Mesenchymal stem cell (in vitro differentiated cells and primary cell): ENCODE measurements around the gene SEMA3B.
A peak's percentile ranks its signal among the peaks of the same experiment; 100 is the strongest.

ENCODE experiments used
- DNase-seq: peaks from one replicate; pipeline ENCODE4 v3.0.0-alpha.2; 2013
- H2AFZ ChIP-seq: one replicate; pipeline ENCODE4 v1.6.1; 2013; ENCODE audit warnings: low read depth, mild to moderate bottlenecking, control low read depth, inconsistent platforms, low read length, moderate library complexity
- H2AK5ac ChIP-seq: 2 replicates; pipeline ENCODE4 v1.6.1; 2013; ENCODE audit warnings: low read length, moderate library complexity, mild to moderate bottlenecking, inconsistent platforms; ENCODE audit not compliant: severe bottlenecking
- H2BK120ac ChIP-seq: one replicate; pipeline ENCODE4 v1.6.1; 2013; ENCODE audit warnings: low read depth, mild to moderate bottlenecking, inconsistent platforms, low read length, moderate library complexity
- H2BK12ac ChIP-seq, 2 experiments: one replicate each; pipeline ENCODE4 v1.6.1; 2013; ENCODE audit warnings: inconsistent platforms in 2 of 2, low read length in 2 of 2, mild to moderate bottlenecking in 2 of 2, moderate library complexity in 2 of 2, control low read depth in 1 of 2
- H2BK15ac ChIP-seq: one replicate; pipeline ENCODE4 v1.6.1; 2013; ENCODE audit warnings: mild to moderate bottlenecking, low read depth, inconsistent platforms; ENCODE audit not compliant: poor library complexity, severe bottlenecking
- H2BK5ac ChIP-seq: 2 replicates; pipeline ENCODE4 v1.6.1; 2013; ENCODE audit warnings: low read depth, mild to moderate bottlenecking, low read length, control low read depth, inconsistent platforms; ENCODE audit not compliant: poor library complexity, severe bottlenecking
- H3K14ac ChIP-seq, 2 experiments: one replicate each; pipeline ENCODE4 v1.6.1; 2013; ENCODE audit warnings: inconsistent platforms in 2 of 2, low read length in 2 of 2, control low read depth in 1 of 2, mild to moderate bottlenecking in 1 of 2, moderate library complexity in 1 of 2
- H3K18ac ChIP-seq, 2 experiments: one replicate each; pipeline ENCODE4 v1.6.1; 2013; ENCODE audit warnings: inconsistent platforms in 2 of 2, low read length in 2 of 2, control low read depth in 1 of 2, low read depth in 1 of 2, mild to moderate bottlenecking in 1 of 2
- H3K23ac ChIP-seq, 2 experiments: one replicate each; pipeline ENCODE4 v1.6.1; 2013; ENCODE audit warnings: inconsistent platforms in 2 of 2, low read length in 2 of 2, mild to moderate bottlenecking in 2 of 2, moderate library complexity in 2 of 2, control low read depth in 1 of 2
- H3K27ac ChIP-seq: 2 replicates; pipeline ENCODE4 v1.5.1; 2013; ENCODE audit warnings: mild to moderate bottlenecking, moderate library complexity, low read length, control low read depth, inconsistent platforms; ENCODE audit not compliant: poor library complexity, severe bottlenecking
- H3K27me3 ChIP-seq, 2 experiments: 2 replicates each; pipeline versions ENCODE4 v1.6.1 to v1.7.0; 2013; ENCODE audit warnings: low read length in 2 of 2, mild to moderate bottlenecking in 2 of 2, moderate library complexity in 2 of 2, control low read depth in 1 of 2, inconsistent platforms in 1 of 2; ENCODE audit not compliant: control insufficient read depth in 1 of 2, insufficient read depth in 1 of 2
- H3K36me3 ChIP-seq, 2 experiments: 2 replicates each; pipeline versions ENCODE4 v1.6.1 to v1.7.0; 2013; ENCODE audit warnings: low read length in 2 of 2, control low read depth in 1 of 2, inconsistent platforms in 1 of 2, low read depth in 1 of 2, mild to moderate bottlenecking in 1 of 2; ENCODE audit not compliant: insufficient read depth in 2 of 2, control insufficient read depth in 1 of 2
- H3K4ac ChIP-seq, 2 experiments: one replicate each; pipeline ENCODE4 v1.6.1; 2013; ENCODE audit warnings: inconsistent platforms in 2 of 2, low read length in 2 of 2, mild to moderate bottlenecking in 2 of 2, moderate library complexity in 2 of 2, control low read depth in 1 of 2, low read depth in 1 of 2
- H3K4me1 ChIP-seq: 2 replicates; pipeline ENCODE4 v1.6.1; 2013; ENCODE audit warnings: low read depth, low read length, control low read depth; ENCODE audit not compliant: control insufficient read depth, insufficient read depth
- H3K4me2 ChIP-seq: 2 replicates; pipeline ENCODE4 v1.6.1; 2013; ENCODE audit warnings: low read length, mild to moderate bottlenecking, inconsistent platforms; ENCODE audit not compliant: poor library complexity, severe bottlenecking
- H3K4me3 ChIP-seq, 2 experiments: 2 replicates each; pipeline versions ENCODE4 v1.5.1 to v1.7.0; 2013; ENCODE audit warnings: low read length in 2 of 2, mild to moderate bottlenecking in 2 of 2, control low read depth in 1 of 2, low read depth in 1 of 2; ENCODE audit not compliant: insufficient read depth in 1 of 2
- H3K79me1 ChIP-seq: replicated peaks from 2 replicates; pipeline ENCODE4 v1.6.1; 2013; ENCODE audit warnings: mild to moderate bottlenecking, control low read depth, low read length, inconsistent platforms; ENCODE audit not compliant: poor library complexity, severe bottlenecking
- H3K9ac ChIP-seq: 2 replicates; pipeline ENCODE4 v1.7.0; 2013; ENCODE audit warnings: mild to moderate bottlenecking, low read length, moderate library complexity
- H3K9me3 ChIP-seq: 2 replicates; pipeline ENCODE4 v1.7.0; 2013; ENCODE audit warnings: mild to moderate bottlenecking, low read length; ENCODE audit not compliant: control insufficient read depth
- H4K8ac ChIP-seq: one replicate; pipeline ENCODE4 v1.6.1; 2013; ENCODE audit warnings: inconsistent platforms, mild to moderate bottlenecking, low read length, moderate library complexity
- H4K91ac ChIP-seq: one replicate; pipeline ENCODE4 v1.6.1; 2013; ENCODE audit warnings: mild to moderate bottlenecking, low read length, inconsistent platforms
- WGBS: methylation state at CpG from one replicate; pipeline ENCODE4 v1.1.7; 2013; ENCODE audit warnings: mixed read lengths; 5-methylcytosine and 5-hydroxymethylcytosine counted together

Gene SEMA3B

DNA sequence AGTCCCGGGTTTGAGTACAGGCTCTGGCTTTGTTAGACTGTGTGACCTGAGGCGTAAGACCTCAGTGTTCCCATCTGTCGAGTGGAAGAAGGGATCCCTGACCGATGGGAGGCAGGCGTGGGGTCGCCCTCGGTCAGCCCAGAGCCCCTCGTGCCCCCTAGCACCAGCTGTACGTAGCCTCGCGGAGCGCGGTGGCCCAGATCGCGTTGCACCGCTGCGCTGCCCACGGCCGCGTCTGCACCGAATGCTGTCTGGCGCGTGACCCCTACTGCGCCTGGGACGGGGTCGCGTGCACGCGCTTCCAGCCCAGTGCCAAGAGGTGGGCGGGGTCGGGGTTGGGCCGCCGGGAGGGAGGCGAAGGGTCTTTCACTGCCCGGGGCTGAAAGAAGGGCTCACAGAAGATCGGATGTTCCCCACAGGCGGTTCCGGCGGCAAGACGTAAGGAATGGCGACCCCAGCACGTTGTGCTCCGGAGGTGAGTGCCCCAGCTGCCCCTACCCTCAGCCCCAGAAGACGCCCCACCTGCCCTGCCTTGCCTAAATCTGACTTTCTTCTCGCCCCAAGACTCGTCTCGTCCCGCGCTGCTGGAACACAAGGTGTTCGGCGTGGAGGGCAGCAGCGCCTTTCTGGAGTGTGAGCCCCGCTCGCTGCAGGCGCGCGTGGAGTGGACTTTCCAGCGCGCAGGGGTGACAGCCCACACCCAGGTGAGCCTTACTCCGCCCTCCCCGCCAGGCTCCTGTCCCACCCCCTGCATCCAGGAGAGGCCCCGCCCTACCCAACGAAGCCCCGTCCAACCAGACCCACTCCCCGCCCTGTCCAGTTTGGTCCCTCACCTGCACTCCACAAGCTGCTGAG, 6.4 kb downstream of the SEMA3B start:
- H2BK120ac ChIP-seq, result no peak overlapping the region

DNA sequence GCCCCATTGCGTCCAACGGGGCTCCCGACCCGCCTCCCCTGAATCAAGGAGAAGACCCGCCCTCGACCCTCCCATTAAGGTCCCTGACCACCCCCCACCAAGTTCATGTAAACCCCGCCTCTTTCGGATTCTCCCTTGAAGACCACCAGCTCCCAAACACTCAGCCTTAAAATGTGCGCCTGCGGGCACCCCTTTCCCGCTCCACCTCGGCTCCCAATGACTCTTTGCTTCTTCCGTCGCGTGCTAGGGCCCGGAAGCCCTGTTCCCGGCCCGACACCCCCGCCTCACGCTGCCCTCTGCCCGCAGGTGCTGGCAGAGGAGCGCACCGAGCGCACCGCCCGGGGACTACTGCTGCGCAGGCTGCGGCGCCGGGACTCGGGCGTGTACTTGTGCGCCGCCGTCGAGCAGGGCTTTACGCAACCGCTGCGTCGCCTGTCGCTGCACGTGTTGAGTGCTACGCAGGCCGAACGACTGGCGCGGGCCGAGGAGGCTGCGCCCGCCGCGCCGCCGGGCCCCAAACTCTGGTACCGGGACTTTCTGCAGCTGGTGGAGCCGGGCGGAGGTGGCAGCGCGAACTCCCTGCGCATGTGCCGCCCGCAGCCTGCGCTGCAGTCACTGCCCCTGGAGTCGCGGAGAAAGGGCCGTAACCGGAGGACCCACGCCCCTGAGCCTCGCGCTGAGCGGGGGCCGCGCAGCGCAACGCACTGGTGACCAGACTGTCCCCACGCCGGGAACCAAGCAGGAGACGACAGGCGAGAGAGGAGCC, 7.2 kb downstream of the SEMA3B start:
- Histone ChIP-seq H2BK5ac (no peak overlapping the region), H2BK15ac (no peak overlapping the region), H3K23ac (no peak overlapping the region), H4K91ac (no peak overlapping the region), H3K4ac (no peak overlapping the region), H3K9ac (no peak overlapping the region), H2AK5ac (no peak overlapping the region), H3K4me1 (peaks cover 22% of the 10 kb centered on the region), H2BK120ac (no peak overlapping the region), H3K27me3 (peaks cover 21 to 31% of the 10 kb centered on the region in 2 experiments), H2AFZ (no peak overlapping the region), H3K9me3 (no peaks in the 10 kb centered on the region), H2BK12ac (no peak overlapping the region), H3K14ac (no peak overlapping the region), H3K79me1 (no peaks in the 10 kb centered on the region), H3K4me2 (no peak overlapping the region), H3K36me3 (peaks cover 0 to 5% of the 10 kb centered on the region in 2 experiments), H3K27ac (no peak overlapping the region), H4K8ac (no peak overlapping the region), H3K18ac (no peak overlapping the region), H3K4me3 (peak overlapping the region in 1 of 2 experiments; percentile 7)
- 32% methylated on average over 75 of the region's 79 CpGs for WGBS
- DNase-seq, result no peak

More for the DNA sequence above, 6.4 kb downstream of the SEMA3B start:
- no peaks in the 10 kb centered on the region for H3K9me3 ChIP-seq
- H2AFZ ChIP-seq, result no peak overlapping the region
- H3K14ac ChIP-seq, result peak overlapping the region in 1 of 2 experiments; percentile 58
- H3K27me3 ChIP-seq, result peaks cover 21 to 31% of the 10 kb centered on the region in 2 experiments
- WGBS, result 19% methylated on average over 59 of the region's 65 CpGs
- H3K18ac ChIP-seq, result no peak overlapping the region
- no peak overlapping the region for H3K23ac ChIP-seq
- no peak overlapping the region for H4K8ac ChIP-seq
- H3K4me3 ChIP-seq, result peak overlapping the region in 1 of 2 experiments; percentile 23
- peak overlapping the region; percentile 6 for H4K91ac ChIP-seq
- peak overlapping the region; percentile 47 for H3K4me2 ChIP-seq
- no peak overlapping the region for H3K9ac ChIP-seq
- no peak for DNase-seq
- H2BK12ac ChIP-seq, result no peak overlapping the region
- no peak overlapping the region for H3K27ac ChIP-seq
- H3K79me1 ChIP-seq, result no peaks in the 10 kb centered on the region
- H2BK15ac ChIP-seq, result no peak overlapping the region
- peaks cover 28% of the 10 kb centered on the region for H3K4me1 ChIP-seq
- peaks cover 0 to 5% of the 10 kb centered on the region in 2 experiments for H3K36me3 ChIP-seq
- H2AK5ac ChIP-seq, result no peak overlapping the region
- no peak overlapping the region for H2BK5ac ChIP-seq
- no peak overlapping the region for H3K4ac ChIP-seq

DNA sequence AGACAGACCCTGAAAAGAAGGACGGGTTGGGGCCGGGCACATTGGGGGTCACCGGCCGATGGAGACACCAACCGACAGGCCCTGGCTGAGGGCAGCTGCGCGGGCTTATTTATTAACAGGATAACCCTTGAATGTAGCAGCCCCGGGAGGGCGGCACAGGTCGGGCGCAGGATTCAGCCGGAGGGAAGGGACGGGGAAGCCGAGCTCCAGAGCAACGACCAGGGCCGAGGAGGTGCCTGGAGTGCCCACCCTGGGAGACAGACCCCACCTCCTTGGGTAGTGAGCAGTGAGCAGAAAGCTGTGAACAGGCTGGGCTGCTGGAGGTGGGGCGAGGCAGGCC, 7.8 kb downstream of the SEMA3B start:
- H3K18ac ChIP-seq, result no peak overlapping the region
- H4K8ac ChIP-seq, result no peak overlapping the region
- no peak overlapping the region for H3K4ac ChIP-seq
- H2BK120ac ChIP-seq, result no peak overlapping the region
- H3K4me1 ChIP-seq, result peaks cover 22% of the 10 kb centered on the region
- no peak overlapping the region for H3K9ac ChIP-seq
- H3K79me1 ChIP-seq, result no peaks in the 10 kb centered on the region
- H3K9me3 ChIP-seq, result no peaks in the 10 kb centered on the region
- no peak overlapping the region for H3K4me3 ChIP-seq
- no peak overlapping the region for H2AFZ ChIP-seq
- no peak overlapping the region for H2BK5ac ChIP-seq
- no peak overlapping the region for H3K23ac ChIP-seq
- no peak overlapping the region for H3K4me2 ChIP-seq
- H3K36me3 ChIP-seq, result peaks cover 0 to 5% of the 10 kb centered on the region in 2 experiments
- H2AK5ac ChIP-seq, result no peak overlapping the region
- 87% methylated on average over 17 of the region's 17 CpGs for WGBS
- H2BK12ac ChIP-seq, result no peak overlapping the region
- H3K27ac ChIP-seq, result no peak overlapping the region
- H3K27me3 ChIP-seq, result peaks cover 21 to 31% of the 10 kb centered on the region in 2 experiments
- H4K91ac ChIP-seq, result no peak overlapping the region
- no peak for DNase-seq
- H2BK15ac ChIP-seq, result peak overlapping the region; percentile 60
- H3K14ac ChIP-seq, result no peak overlapping the region
